ENCODE results near the gene BORCS5. TPM values are rescaled to one million over a fixed set of nuclear protein-coding genes. Genes with fewer than 3 reads are reported as not detected.

Gene BORCS5
- total and polyA plus RNA-seq, 10 donors = 3.3 to 25.9 (median 14.9) TPM

- TF ChIP-seq CTCF (IDR thresholded peaks at IDR 0.05 in 8 of 11, conservative IDR thresholded peaks at IDR 0.05 in 3 of 11) (no peak), POLR2AphosphoS5 (IDR thresholded peaks at IDR 0.05) (no peak), POLR2A (IDR thresholded peaks at IDR 0.05) (no peak)
- peaks cover 0 to 10% (median 0%) of the 10 kb centered on the region in 6 donors for H3K4me1 ChIP-seq
- H3K36me3 ChIP-seq = peaks cover 0 to 14% (median 0%) of the 10 kb centered on the region in 6 donors
- no peak overlapping the region for H3K4me3 ChIP-seq
- intact Hi-C loops (cut with DNase I; ENCODE audit: low total_unique reads) = no loop called here
- H3K9me3 ChIP-seq = no peaks in the 10 kb centered on the region
- no peaks in the 10 kb centered on the region for H3K27me3 ChIP-seq (replicated peaks in 1 of 7)
- no peak overlapping the region for H3K27ac ChIP-seq
- DNase-seq = no peak
These were observed 134.7 kb downstream of the BORCS5 start for GRCh38 chr12:12491606-12492005.

- no peak for TF ChIP-seq POLR2A (IDR thresholded peaks at IDR 0.05)
- no peak for TF ChIP-seq POLR2AphosphoS5 (IDR thresholded peaks at IDR 0.05)
- Histone ChIP-seq H3K4me1 (peaks cover 0 to 6% (median 0%) of the 10 kb centered on the region in 6 donors), H3K27ac (no peak overlapping the region), H3K27me3 (replicated peaks in 1 of 7) (no peaks in the 10 kb centered on the region), H3K9me3 (no peaks in the 10 kb centered on the region), H3K36me3 (peaks cover 0 to 10% (median 0%) of the 10 kb centered on the region in 6 donors), H3K4me3 (no peak overlapping the region)
- intact Hi-C loops (cut with DNase I; ENCODE audit: low total_unique reads) = no loop called here
- DNase-seq = no peak
- WGBS, 5 donors = 69 to 90% (median 74%) methylated on average over 5 of the region's 5 CpGs
These were observed 135.7 kb downstream of the BORCS5 start for GRCh38 chr12:12492547-12492946.

GRCh38 chr12:12495536-12495935, 138.7 kb downstream of the BORCS5 start:
- TF ChIP-seq POLR2AphosphoS5 (IDR thresholded peaks at IDR 0.05) (no peak), CTCF (IDR thresholded peaks at IDR 0.05 in 8 of 11, conservative IDR thresholded peaks at IDR 0.05 in 3 of 11) (no peak), POLR2A (IDR thresholded peaks at IDR 0.05) (no peak)
- peaks cover 0 to 10% (median 0%) of the 10 kb centered on the region in 6 donors for H3K36me3 ChIP-seq
- no peaks in the 10 kb centered on the region for H3K9me3 ChIP-seq
- DNase-seq = no peak
- H3K27ac ChIP-seq = no peak overlapping the region
- H3K4me3 ChIP-seq = no peak overlapping the region
- WGBS, 5 donors = 81 to 96% (median 91%) methylated on average over 1 of the region's 1 CpG
- no peaks in the 10 kb centered on the region for H3K27me3 ChIP-seq (replicated peaks in 1 of 7)
- intact Hi-C loops (cut with DNase I; ENCODE audit: low total_unique reads) = no loop called here
- peaks cover 0 to 7% (median 0%) of the 10 kb centered on the region in 6 donors for H3K4me1 ChIP-seq

GRCh38 chr12:12498210-12498609, 141.3 kb downstream of the BORCS5 start:
- whole genome bisulfite sequencing, 5 donors = 93 to 98% (median 97%) methylated on average over 4 of the region's 4 CpGs
- no peak overlapping the region for H3K27ac ChIP-seq
- H3K9me3 ChIP-seq = no peaks in the 10 kb centered on the region
- TF ChIP-seq CTCF (IDR thresholded peaks at IDR 0.05 in 8 of 11, conservative IDR thresholded peaks at IDR 0.05 in 3 of 11) = no peak
- TF ChIP-seq POLR2A (IDR thresholded peaks at IDR 0.05) = no peak
- no peak for TF ChIP-seq POLR2AphosphoS5 (IDR thresholded peaks at IDR 0.05)
- intact Hi-C loops (cut with DNase I; ENCODE audit: low total_unique reads) = no loop called here
- H3K27me3 ChIP-seq (replicated peaks in 1 of 7) = no peaks in the 10 kb centered on the region
- H3K4me3 ChIP-seq = no peak overlapping the region
- peaks cover 0 to 30% (median 1%) of the 10 kb centered on the region in 6 donors for H3K4me1 ChIP-seq
- no peak for DNase-seq
- peaks cover 0 to 10% (median 0%) of the 10 kb centered on the region in 6 donors for H3K36me3 ChIP-seq
